IPS-18c (cell line): ENCODE results near the gene ZNF155.
A peak's percentile ranks its signal among the peaks of the same experiment; 100 is the strongest.
"Not testable (repeated sequence)": the region's sequence is repeated elsewhere in the genome, so short reads cannot be mapped to it uniquely, and the experiment has no call there.

ENCODE experiments used
- H3K4me3 ChIP-seq: 2 replicates; pipeline ENCODE4 v1.7.0; 2013; ENCODE audit warnings: low read depth, mild to moderate bottlenecking, low read length, moderate library complexity; ENCODE audit not compliant: insufficient read depth
- H3K9me3 ChIP-seq: one replicate; pipeline ENCODE4 v1.6.1; 2013; ENCODE audit warnings: mild to moderate bottlenecking, low read length, moderate library complexity; ENCODE audit not compliant: control insufficient read depth, insufficient read depth

The ZNF155 gene

GRCh38 chr19:43983912-43984686, at the start of gene ZNF155:
Gene ZNF155 (plus strand): TSS chr19:43984188. CDS start chr19:43988544, 4,356 bp downstream.
- Histone ChIP-seq H3K9me3 (peaks cover 3% of the 10 kb centered on the region), H3K4me3 (peak within 1 kb of the TSS; percentile 98)

GRCh38 chr19:43934985-43935708, 48.8 kb upstream of the ZNF155 start, which contains the start of gene ZNF45:
Gene ZNF45 (minus strand): TSS chr19:43935282. CDS start chr19:43922185, 13,097 bp downstream.
- peak within 1 kb of the TSS; percentile 73 for H3K4me3 ChIP-seq
- H3K9me3 ChIP-seq, result no peaks in the 10 kb centered on the region

- H3K4me3 ChIP-seq, result no peak overlapping the region
- no peaks in the 10 kb centered on the region for H3K9me3 ChIP-seq
Observed at GRCh38 chr19:43936188-43936587, 47.8 kb upstream of the ZNF155 start.

- Histone ChIP-seq H3K4me3 (no peak overlapping the region), H3K9me3 (no peaks in the 10 kb centered on the region)
Observed at GRCh38 chr19:43939557-43940260, 44.3 kb upstream of the ZNF155 start.

- H3K4me3 ChIP-seq, result no peak overlapping the region
- H3K9me3 ChIP-seq, result no peaks in the 10 kb centered on the region
Observed at GRCh38 chr19:43940719-43941118, 43.3 kb upstream of the ZNF155 start.

- H3K4me3 ChIP-seq, result no peak overlapping the region
- no peaks in the 10 kb centered on the region for H3K9me3 ChIP-seq
Observed at GRCh38 chr19:43941209-43941608, 42.8 kb upstream of the ZNF155 start.

GRCh38 chr19:43947412-43947811, 36.6 kb upstream of the ZNF155 start:
- not testable (repeated sequence) for H3K4me3 ChIP-seq, H3K9me3 ChIP-seq

- H3K4me3 ChIP-seq, H3K9me3 ChIP-seq: not testable (repeated sequence)
Observed at GRCh38 chr19:43949803-43950202, 34.2 kb upstream of the ZNF155 start.

GRCh38 chr19:43950834-43951645, 32.9 kb upstream of the ZNF155 start, which contains the start of gene ZNF221:
Gene ZNF221 (plus strand): TSS chr19:43951228. CDS start chr19:43962727, 11,499 bp downstream.
- H3K4me3 ChIP-seq, result peak within 1 kb of the TSS; percentile 99
- H3K9me3 ChIP-seq, result no peaks in the 10 kb centered on the region

- Histone ChIP-seq H3K4me3 (no peak overlapping the region), H3K9me3 (peaks cover 14% of the 10 kb centered on the region)
Observed at GRCh38 chr19:43956827-43957226, 27.2 kb upstream of the ZNF155 start.

- H3K9me3 ChIP-seq, result peaks cover 14% of the 10 kb centered on the region
Observed at GRCh38 chr19:43957891-43958290, 26.1 kb upstream of the ZNF155 start.

GRCh38 chr19:43960411-43960810, 23.6 kb upstream of the ZNF155 start:
- H3K4me3 ChIP-seq, result no peak overlapping the region
- peaks cover 24% of the 10 kb centered on the region for H3K9me3 ChIP-seq

More at GRCh38 chr19:43957891-43958290, 26.1 kb upstream of the ZNF155 start:
- H3K4me3 ChIP-seq, result no peak overlapping the region

GRCh38 chr19:43966079-43966694, 17.8 kb upstream of the ZNF155 start:
- H3K4me3 ChIP-seq, result no peak overlapping the region
- H3K9me3 ChIP-seq, result peaks cover 56% of the 10 kb centered on the region

- Histone ChIP-seq H3K9me3 (peaks cover 6% of the 10 kb centered on the region), H3K4me3 (no peak overlapping the region)
Observed at GRCh38 chr19:43976732-43977131, 7.3 kb upstream of the ZNF155 start.

GRCh38 chr19:43983544-43983911, 460 bp upstream of the ZNF155 start:
- peaks cover 3% of the 10 kb centered on the region for H3K9me3 ChIP-seq
- H3K4me3 ChIP-seq, result no peak overlapping the region; the same call in 1 of the 2 replicates

GRCh38 chr19:43984687-43985000, 656 bp downstream of the ZNF155 start:
- Histone ChIP-seq H3K4me3 (peak overlapping the region; percentile 98), H3K9me3 (peaks cover 3% of the 10 kb centered on the region)
